Neural cell (in vitro differentiated cells): ENCODE measurements around the gene NIPSNAP3A. TPM values are rescaled to one million over a fixed set of nuclear protein-coding genes. Genes with fewer than 3 reads are reported as not detected.

ENCODE experiments used
- H2AFZ ChIP-seq: fragments of 200-600, 300-800 bp; sonication (generic), shearing (Covaris generic); 2 replicates; pipeline ENCODE4 v1.6.0; 2014; ENCODE audit warnings: low read depth, mild to moderate bottlenecking, antibody characterized with exemption, low read length, moderate library complexity
- H3F3A ChIP-seq: fragments of 200-600 bp; shearing (Covaris generic); 2 replicates; pipeline ENCODE4 v1.6.1; 2016; ENCODE audit warnings: mild to moderate bottlenecking, moderate library complexity, mixed read lengths, antibody characterized with exemption, low read length; ENCODE audit not compliant: insufficient read depth, poor library complexity, severe bottlenecking
- H3K27ac ChIP-seq: fragments of 200-600, 300-800 bp; sonication (generic), shearing (Covaris generic); 2 replicates; pipeline ENCODE4 v1.5.1; 2014; ENCODE audit warnings: mild to moderate bottlenecking, low read length, moderate library complexity
- H3K27me3 ChIP-seq: fragments of 300-800, 200-600 bp; sonication (generic), shearing (Covaris generic); 2 replicates; pipeline ENCODE4 v1.6.0; 2014; ENCODE audit warnings: mild to moderate bottlenecking, low read depth, low read length, moderate library complexity; ENCODE audit not compliant: insufficient read depth
- H3K36me3 ChIP-seq: fragments of 300-800, 200-600 bp; sonication (generic), shearing (Covaris generic); 2 replicates; pipeline ENCODE4 v1.5.1; 2014; ENCODE audit warnings: mild to moderate bottlenecking, antibody characterized with exemption, low read length, moderate library complexity; ENCODE audit not compliant: insufficient read depth
- H3K4me2 ChIP-seq: fragments of 300-800, 200-600 bp; sonication (generic), shearing (Covaris generic); 2 replicates; pipeline ENCODE4 v1.6.0; 2014; ENCODE audit warnings: mild to moderate bottlenecking, low read length
- H3K4me3 ChIP-seq: fragments of 300-800, 200-600 bp; sonication (generic), shearing (Covaris generic); 2 replicates; pipeline ENCODE4 v1.5.1; 2014; ENCODE audit warnings: mild to moderate bottlenecking, low read length, moderate library complexity
- H3K79me2 ChIP-seq: fragments of 200-600 bp; shearing (Covaris generic); replicated peaks from 2 replicates; pipeline ENCODE4 v1.6.0; 2014; ENCODE audit warnings: mild to moderate bottlenecking, low read length, moderate library complexity; ENCODE audit not compliant: insufficient read depth
- H3K9ac ChIP-seq: fragments of 300-800, 200-600 bp; sonication (generic), shearing (Covaris generic); 2 replicates; pipeline ENCODE4 v1.6.1; 2016; ENCODE audit warnings: mild to moderate bottlenecking, low read length, mixed read lengths
- H3K9me2 ChIP-seq: fragments of 200-600 bp; shearing (Covaris generic); 2 replicates; pipeline ENCODE4 v1.6.1; 2016; ENCODE audit warnings: mild to moderate bottlenecking, low read length, mixed read lengths; ENCODE audit not compliant: insufficient read depth
- H3K9me3 ChIP-seq: fragments of 200-600, 300-800 bp; sonication (generic), shearing (Covaris generic); 2 replicates; pipeline ENCODE4 v1.6.1; 2016; ENCODE audit warnings: mild to moderate bottlenecking, mixed run types, low read length, moderate library complexity, mixed read lengths
- H4K20me1 ChIP-seq: fragments of 200-600 bp; shearing (Covaris generic); 2 replicates; pipeline ENCODE4 v1.6.1; 2016; ENCODE audit warnings: mild to moderate bottlenecking, mixed run types; ENCODE audit not compliant: insufficient read depth
- CTCF ChIP-seq: fragments of 450-650 bp; IDR thresholded peaks from 2 replicates; pipeline ENCODE4 v1.5.1; 2014; ENCODE audit warnings: antibody characterized with exemption, mild to moderate bottlenecking, moderate library complexity; ENCODE audit not compliant: poor library complexity, severe bottlenecking
- EP300 ChIP-seq: fragments of 450-650 bp; conservative IDR thresholded peaks from 2 replicates; pipeline ENCODE4 v1.6.1; 2014; ENCODE audit warnings: antibody characterized with exemption, mild to moderate bottlenecking, moderate library complexity; ENCODE audit not compliant: poor library complexity, severe bottlenecking
- EZH2 ChIP-seq: fragments of 200-600, 300-800 bp; shearing (Covaris generic), sonication (generic); IDR thresholded peaks from 2 replicates; pipeline ENCODE4 v1.6.1; 2014; ENCODE audit warnings: antibody characterized with exemption, low read length, borderline replicate concordance, mild to moderate bottlenecking; ENCODE audit not compliant: insufficient read depth, poor library complexity, severe bottlenecking
- MXI1 ChIP-seq: fragments of 450-650 bp; conservative IDR thresholded peaks from 2 replicates; pipeline ENCODE4 v1.6.1; 2014; ENCODE audit warnings: antibody characterized with exemption, mild to moderate bottlenecking; ENCODE audit not compliant: poor library complexity, severe bottlenecking
- POLR2AphosphoS5 ChIP-seq: IDR thresholded peaks from 2 replicates; pipeline ENCODE4 v1.6.1; 2012
- RAD21 ChIP-seq: fragments of 450-650 bp; conservative IDR thresholded peaks from 2 replicates; pipeline ENCODE4 v1.6.1; 2014; ENCODE audit warnings: antibody characterized with exemption, mild to moderate bottlenecking, moderate library complexity
- REST ChIP-seq: IDR thresholded peaks from 2 replicates; pipeline ENCODE4 v1.6.1; 2012; ENCODE audit warnings: borderline replicate concordance
- SMC3 ChIP-seq: fragments of 450-650 bp; conservative IDR thresholded peaks from 2 replicates; pipeline ENCODE4 v1.6.1; 2014; ENCODE audit warnings: antibody characterized with exemption, mild to moderate bottlenecking, moderate library complexity; ENCODE audit not compliant: poor library complexity
- TAF1 ChIP-seq: IDR thresholded peaks from 2 replicates; pipeline ENCODE4 v1.6.1; 2012; ENCODE audit warnings: low read depth
- polyA plus RNA-seq: library from polyadenylated mRNA; depleted of rRNA; stranded (reverse); fragments of >200 nt; gene quantifications from 2 replicates; pipeline ENCODE4 v1.2.3, GENCODE V29; 2014

NIPSNAP3A gene
- polyA plus RNA-seq, 1 donor from 2014 or later, result 51.9 TPM

GRCh38 chr9:104779334-104779733 is 31.9 kb downstream of the NIPSNAP3A start:
- Histone ChIP-seq H3K4me3 (no peak overlapping the region), H3K4me2 (no peak overlapping the region), H3K27me3 (no peaks in the 10 kb centered on the region), H3K27ac (no peak overlapping the region), H3K79me2 (no peaks in the 10 kb centered on the region), H3K36me3 (no peaks in the 10 kb centered on the region), H3F3A (no peaks in the 10 kb centered on the region), H3K9ac (no peak overlapping the region), H3K9me3 (no peaks in the 10 kb centered on the region), H3K9me2 (no peaks in the 10 kb centered on the region), H4K20me1 (no peaks in the 10 kb centered on the region), H2AFZ (no peak overlapping the region)
- TF ChIP-seq REST (no peak), TAF1 (no peak), EP300 (no peak), RAD21 (no peak), MXI1 (no peak), EZH2 (no peak), POLR2AphosphoS5 (no peak), CTCF (no peak)

GRCh38 chr9:104779946-104780535 is 32.6 kb downstream of the NIPSNAP3A start:
- Histone ChIP-seq H3K9me2 (no peaks in the 10 kb centered on the region), H3K4me2 (no peak overlapping the region), H3K4me3 (no peak overlapping the region), H3K27ac (no peak overlapping the region), H3K36me3 (no peaks in the 10 kb centered on the region), H3K9me3 (no peaks in the 10 kb centered on the region), H3K79me2 (no peaks in the 10 kb centered on the region), H2AFZ (no peak overlapping the region), H3K9ac (no peak overlapping the region), H3F3A (no peaks in the 10 kb centered on the region), H4K20me1 (no peaks in the 10 kb centered on the region), H3K27me3 (no peaks in the 10 kb centered on the region)
- TF ChIP-seq CTCF, result no peak
- TF ChIP-seq REST, result no peak
- no peak for TF ChIP-seq EZH2
- TF ChIP-seq POLR2AphosphoS5, result no peak
- TF ChIP-seq EP300, result no peak
- TF ChIP-seq RAD21, result no peak
- no peak for TF ChIP-seq MXI1
- no peak for TF ChIP-seq SMC3
- no peak for TF ChIP-seq TAF1
